Hepatocyte (in vitro differentiated cells): ENCODE data around the gene NEDD4L. TPM values are rescaled to one million over a fixed set of nuclear protein-coding genes. Genes with fewer than 3 reads are reported as not detected.

ENCODE experiments used
- DNase-seq: peaks from one replicate; pipeline ENCODE4 v3.0.0-alpha.2; 2016; ENCODE audit warnings: low spot score
- H2AFZ ChIP-seq: fragments of 200-600 bp; sonication (generic); 2 replicates; pipeline ENCODE4 v1.6.0; 2016; ENCODE audit warnings: antibody characterized with exemption, mild to moderate bottlenecking
- H3K27ac ChIP-seq: fragments of 200-600 bp; sonication (generic); 2 replicates; pipeline ENCODE4 v1.5.1; 2016; ENCODE audit warnings: mild to moderate bottlenecking
- H3K27me3 ChIP-seq: fragments of 200-600 bp; sonication (generic); 2 replicates; pipeline ENCODE4 v1.6.1; 2016
- H3K36me3 ChIP-seq: fragments of 200-600 bp; sonication (generic); replicated peaks from 2 replicates; pipeline ENCODE4 v1.5.1; 2016; ENCODE audit warnings: low read depth; ENCODE audit not compliant: insufficient read depth
- H3K4me1 ChIP-seq: fragments of 200-600 bp; sonication (generic); 2 replicates; pipeline ENCODE4 v1.5.1; 2016; ENCODE audit warnings: mild to moderate bottlenecking, moderate library complexity; ENCODE audit not compliant: insufficient read depth
- H3K4me2 ChIP-seq: fragments of 200-600 bp; sonication (generic); 2 replicates; pipeline ENCODE4 v1.6.0; 2016
- H3K4me3 ChIP-seq: fragments of 200-600 bp; sonication (generic); 2 replicates; pipeline ENCODE4 v1.5.1; 2016; ENCODE audit warnings: mild to moderate bottlenecking
- H3K79me2 ChIP-seq: fragments of 200-600 bp; sonication (generic); 2 replicates; pipeline ENCODE4 v1.6.0; 2017; ENCODE audit warnings: mild to moderate bottlenecking
- H3K9me2 ChIP-seq: fragments of 200-600 bp; sonication (generic); replicated peaks from 2 replicates; pipeline ENCODE4 v1.6.0; 2017; ENCODE audit warnings: mild to moderate bottlenecking; ENCODE audit not compliant: insufficient read depth
- H3K9me3 ChIP-seq: fragments of 200-600 bp; sonication (generic); 2 replicates; pipeline ENCODE4 v1.5.1; 2016; ENCODE audit warnings: low read depth, mild to moderate bottlenecking
- H4K20me1 ChIP-seq: fragments of 200-600 bp; sonication (generic); 2 replicates; pipeline ENCODE4 v1.6.0; 2016; ENCODE audit warnings: mild to moderate bottlenecking; ENCODE audit not compliant: insufficient read depth, poor library complexity, severe bottlenecking
- EZH2 ChIP-seq: fragments of 200-600 bp; sonication (generic); IDR thresholded peaks from 2 replicates; pipeline ENCODE4 v1.6.1; 2016; ENCODE audit warnings: antibody characterized with exemption, mild to moderate bottlenecking, borderline replicate concordance
- EZH2phosphoT487 ChIP-seq: fragments of 200-600 bp; sonication (generic); IDR thresholded peaks from one replicate; pipeline ENCODE4 v1.6.1; 2018; ENCODE audit warnings: antibody characterized with exemption, mild to moderate bottlenecking, low read depth, moderate library complexity; ENCODE audit not compliant: unreplicated experiment, severe bottlenecking
- WGBS: methylation state at CpG from one replicate; pipeline ENCODE4 v1.1.6; 2016; ENCODE audit warnings: low lambda C conversion rate; ENCODE audit errors: missing lambda C conversion rate; 5-methylcytosine and 5-hydroxymethylcytosine counted together
- polyA plus RNA-seq: library from polyadenylated mRNA; unstranded; fragments of >200 nt; fragmentation: Nextera tagmentation; extraction: Ambion mirVana; gene quantifications from 2 replicates; pipeline ENCODE4 v1.2.1, GENCODE V29; 2016
- total RNA-seq: library from RNA; depleted of rRNA; stranded (reverse); fragments of >200 nt; gene quantifications from 2 replicates; pipeline ENCODE4 v1.2.3, GENCODE V29; 2014
- TF ChIP-seq, protein P1 (sequence below): fragments of 200-600 bp; sonication (generic); IDR thresholded peaks from 2 replicates; pipeline ENCODE4 v1.5.1; 2016; ENCODE audit warnings: antibody characterized with exemption, mild to moderate bottlenecking; ENCODE audit not compliant: poor library complexity

The NEDD4L gene
- total and polyA plus RNA-seq, 2 experiments from 2014 or later: 104 to 140 TPM

DNA sequence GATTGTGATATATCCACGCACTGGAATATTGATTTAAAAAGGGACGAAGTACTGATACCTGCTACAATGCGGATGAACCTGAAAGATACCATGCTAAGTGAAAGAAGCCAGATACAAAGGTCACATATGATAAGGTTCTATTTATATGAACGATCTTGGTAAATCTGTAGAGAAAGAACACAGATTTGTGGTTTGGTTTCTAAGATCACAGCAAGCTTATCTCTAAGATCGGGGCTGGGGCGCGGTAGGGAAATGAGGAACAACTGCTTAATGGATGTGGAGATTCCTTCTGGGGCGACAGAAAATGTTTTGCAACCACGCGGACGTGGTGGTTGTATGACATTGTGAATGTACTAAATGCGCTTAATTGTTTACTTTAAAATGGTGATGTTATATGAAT lies 60.1 kb downstream of the NEDD4L start:
- Histone ChIP-seq H4K20me1 (no peaks in the 10 kb centered on the region), H3K4me1 (peaks cover 55% of the 10 kb centered on the region), H3K79me2 (peaks cover 90% of the 10 kb centered on the region), H3K4me3 (no peak overlapping the region), H3K27me3 (no peaks in the 10 kb centered on the region), H3K4me2 (peak overlapping the region; percentile 67), H2AFZ (no peak overlapping the region), H3K36me3 (no peaks in the 10 kb centered on the region), H3K27ac (peak overlapping the region; percentile 59), H3K9me2 (no peaks in the 10 kb centered on the region), H3K9me3 (no peaks in the 10 kb centered on the region)
- no peak for DNase-seq
- WGBS: 57% methylated on average over 12 of the region's 12 CpGs
- TF ChIP-seq EZH2phosphoT487 (no peak), EZH2 (no peak)
- TF ChIP-seq, protein P1, sequence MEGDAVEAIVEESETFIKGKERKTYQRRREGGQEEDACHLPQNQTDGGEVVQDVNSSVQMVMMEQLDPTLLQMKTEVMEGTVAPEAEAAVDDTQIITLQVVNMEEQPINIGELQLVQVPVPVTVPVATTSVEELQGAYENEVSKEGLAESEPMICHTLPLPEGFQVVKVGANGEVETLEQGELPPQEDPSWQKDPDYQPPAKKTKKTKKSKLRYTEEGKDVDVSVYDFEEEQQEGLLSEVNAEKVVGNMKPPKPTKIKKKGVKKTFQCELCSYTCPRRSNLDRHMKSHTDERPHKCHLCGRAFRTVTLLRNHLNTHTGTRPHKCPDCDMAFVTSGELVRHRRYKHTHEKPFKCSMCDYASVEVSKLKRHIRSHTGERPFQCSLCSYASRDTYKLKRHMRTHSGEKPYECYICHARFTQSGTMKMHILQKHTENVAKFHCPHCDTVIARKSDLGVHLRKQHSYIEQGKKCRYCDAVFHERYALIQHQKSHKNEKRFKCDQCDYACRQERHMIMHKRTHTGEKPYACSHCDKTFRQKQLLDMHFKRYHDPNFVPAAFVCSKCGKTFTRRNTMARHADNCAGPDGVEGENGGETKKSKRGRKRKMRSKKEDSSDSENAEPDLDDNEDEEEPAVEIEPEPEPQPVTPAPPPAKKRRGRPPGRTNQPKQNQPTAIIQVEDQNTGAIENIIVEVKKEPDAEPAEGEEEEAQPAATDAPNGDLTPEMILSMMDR: no peak

DNA sequence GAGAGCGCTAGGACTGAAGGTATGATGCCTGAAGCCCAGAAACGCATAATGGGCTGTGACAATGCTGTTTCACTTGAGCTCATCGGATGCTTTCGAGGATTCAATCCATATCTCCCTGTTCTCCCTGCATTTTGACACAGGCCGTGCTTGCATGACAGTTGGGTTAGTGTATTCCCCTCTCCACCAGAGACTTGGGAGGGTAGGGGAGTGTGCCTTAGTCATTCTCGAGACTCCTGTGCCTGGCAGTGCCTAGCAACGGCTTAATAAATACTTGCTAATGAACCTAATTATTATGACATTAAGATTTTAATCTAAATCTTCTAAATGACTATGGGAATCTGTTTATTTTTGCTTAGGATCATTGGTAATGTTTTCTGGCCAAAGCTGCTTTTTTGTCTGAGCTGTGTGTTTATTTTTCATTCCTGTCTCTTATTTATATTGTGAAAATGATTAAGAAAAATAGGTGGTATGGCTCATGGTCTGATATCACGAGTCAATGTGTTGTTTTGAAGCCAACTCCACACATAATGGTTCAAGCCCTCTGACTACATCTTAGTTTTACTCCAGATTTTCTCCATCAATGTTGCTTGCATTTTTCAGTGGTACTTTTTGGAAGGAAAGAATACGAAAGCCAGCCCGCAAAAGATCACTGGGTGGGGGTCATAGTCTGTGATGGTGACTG lies 61.3 kb downstream of the NEDD4L start:
- H3K4me3 ChIP-seq: no peak overlapping the region
- H4K20me1 ChIP-seq: no peaks in the 10 kb centered on the region
- peaks cover 49% of the 10 kb centered on the region for H3K4me1 ChIP-seq
- no peaks in the 10 kb centered on the region for H3K27me3 ChIP-seq
- no peaks in the 10 kb centered on the region for H3K36me3 ChIP-seq
- 80% methylated on average over 10 of the region's 10 CpGs for WGBS
- H3K27ac ChIP-seq: peak overlapping the region; percentile 59
- H3K9me2 ChIP-seq: no peaks in the 10 kb centered on the region
- no peak overlapping the region for H2AFZ ChIP-seq
- peak overlapping the region; percentile 15 for H3K4me2 ChIP-seq
- H3K9me3 ChIP-seq: no peaks in the 10 kb centered on the region
- peaks cover 91% of the 10 kb centered on the region for H3K79me2 ChIP-seq
- no peak for TF ChIP-seq EZH2phosphoT487
- TF ChIP-seq, protein P1: no peak
- no peak for TF ChIP-seq EZH2
- DNase-seq: no peak

DNA sequence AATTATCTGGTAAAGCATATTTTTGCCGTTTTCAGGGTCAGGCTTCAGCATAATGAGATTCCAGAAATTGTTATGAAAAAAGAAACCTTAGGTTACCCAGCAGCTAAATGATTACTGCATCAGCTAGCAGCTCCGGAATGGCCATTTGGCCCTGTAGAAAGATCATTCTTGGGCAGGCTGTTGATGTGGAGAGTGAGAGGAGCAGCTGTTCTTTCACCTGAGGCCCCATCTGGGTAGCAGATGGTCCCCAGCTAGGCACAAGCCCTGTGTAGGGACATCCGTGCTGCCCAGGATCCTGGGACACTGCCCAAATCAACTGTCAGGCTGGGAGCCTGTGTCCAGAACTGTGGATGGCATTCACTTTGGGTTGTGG lies 61.8 kb downstream of the NEDD4L start:
- no peaks in the 10 kb centered on the region for H4K20me1 ChIP-seq
- H3K4me1 ChIP-seq: peaks cover 47% of the 10 kb centered on the region
- peaks cover 92% of the 10 kb centered on the region for H3K79me2 ChIP-seq
- H3K27ac ChIP-seq: peak overlapping the region; percentile 59
- no peak overlapping the region for H3K4me3 ChIP-seq
- TF ChIP-seq, protein P1: no peak
- TF ChIP-seq EZH2 (no peak), EZH2phosphoT487 (no peak)
- no peak for DNase-seq
- H2AFZ ChIP-seq: no peak overlapping the region
- H3K27me3 ChIP-seq: no peaks in the 10 kb centered on the region
- no peaks in the 10 kb centered on the region for H3K9me3 ChIP-seq
- H3K9me2 ChIP-seq: no peaks in the 10 kb centered on the region
- H3K4me2 ChIP-seq: peak overlapping the region; percentile 15
- 64% methylated on average over 3 of the region's 3 CpGs for WGBS
- H3K36me3 ChIP-seq: no peaks in the 10 kb centered on the region
